Measurements from ENCODE around the gene HMG20A.

- no peak for TF ChIP-seq POLR2AphosphoS5 (IDR thresholded peaks at IDR 0.05; ENCODE audit: low read depth)
- no peak for TF ChIP-seq EZH2 (IDR thresholded peaks at IDR 0.05; ENCODE audit: low read depth, unreplicated experiment)
- no peak for TF ChIP-seq CTCF (conservative IDR thresholded peaks at IDR 0.05; ENCODE audit: low read depth in 2 of 2)
- no peak for TF ChIP-seq ZNF114 (CRISPR knock-in tag; IDR thresholded peaks at IDR 0.05)
- no peak for TF ChIP-seq REST (IDR thresholded peaks at IDR 0.05; ENCODE audit: unreplicated experiment)
- TF ChIP-seq ZNF462 (CRISPR knock-in tag; IDR thresholded peaks at IDR 0.05), result no peak
- TF ChIP-seq ZNF331 (CRISPR knock-in tag; IDR thresholded peaks at IDR 0.05; ENCODE audit: low read depth), result no peak
- TF ChIP-seq CREB1 (CRISPR knock-in tag; IDR thresholded peaks at IDR 0.05; ENCODE audit: low read depth), result no peak
- no peak for TF ChIP-seq ETS1 (IDR thresholded peaks at IDR 0.05)
- no peak for TF ChIP-seq JUNB (IDR thresholded peaks at IDR 0.05; ENCODE audit: unreplicated experiment)
- no peak for TF ChIP-seq EZH2phosphoT487 (IDR thresholded peaks at IDR 0.05; ENCODE audit: unreplicated experiment)
These were observed 95.4 kb downstream of the HMG20A start for GRCh38 chr15:77516076-77516475.

Data from GM23338 (cell line).